Measurements from ENCODE around the gene PTDSS2.
"Not testable (repeated sequence)": the region's sequence is repeated elsewhere in the genome, so short reads cannot be mapped to it uniquely, and the experiment has no call there.

PTDSS2 gene

DNA sequence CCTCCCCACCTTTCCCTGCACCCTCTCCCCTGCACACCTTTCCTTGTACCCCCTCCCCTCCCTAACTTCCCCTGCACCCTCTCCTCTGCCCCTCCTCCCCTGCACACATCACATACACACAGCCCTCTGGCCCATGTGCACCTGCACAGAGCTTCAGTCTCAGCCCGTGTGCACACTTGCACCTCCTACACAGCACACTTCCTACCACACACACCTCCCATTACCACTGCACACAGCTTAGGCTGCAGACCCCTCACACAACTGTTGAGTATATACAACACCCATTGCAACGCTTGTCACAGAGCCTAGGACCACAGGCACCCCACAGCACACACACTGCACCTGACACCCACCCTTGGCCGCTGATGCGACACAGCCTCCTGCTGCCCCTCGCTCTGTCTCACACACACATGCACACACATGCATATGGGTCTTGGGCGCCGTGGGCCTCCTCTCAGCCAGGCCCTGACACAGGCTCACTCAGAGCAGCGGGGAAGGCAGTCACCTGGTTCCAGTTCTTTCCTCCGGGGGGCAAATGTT lies 35.7 kb upstream of the PTDSS2 start:
- DNase-seq (ENCODE audit: low read depth), result no peak

- no peak for DNase-seq (ENCODE audit: low read depth)
Measured at GRCh38 chr11:415640-416041, 34.4 kb upstream of the PTDSS2 start.

DNA sequence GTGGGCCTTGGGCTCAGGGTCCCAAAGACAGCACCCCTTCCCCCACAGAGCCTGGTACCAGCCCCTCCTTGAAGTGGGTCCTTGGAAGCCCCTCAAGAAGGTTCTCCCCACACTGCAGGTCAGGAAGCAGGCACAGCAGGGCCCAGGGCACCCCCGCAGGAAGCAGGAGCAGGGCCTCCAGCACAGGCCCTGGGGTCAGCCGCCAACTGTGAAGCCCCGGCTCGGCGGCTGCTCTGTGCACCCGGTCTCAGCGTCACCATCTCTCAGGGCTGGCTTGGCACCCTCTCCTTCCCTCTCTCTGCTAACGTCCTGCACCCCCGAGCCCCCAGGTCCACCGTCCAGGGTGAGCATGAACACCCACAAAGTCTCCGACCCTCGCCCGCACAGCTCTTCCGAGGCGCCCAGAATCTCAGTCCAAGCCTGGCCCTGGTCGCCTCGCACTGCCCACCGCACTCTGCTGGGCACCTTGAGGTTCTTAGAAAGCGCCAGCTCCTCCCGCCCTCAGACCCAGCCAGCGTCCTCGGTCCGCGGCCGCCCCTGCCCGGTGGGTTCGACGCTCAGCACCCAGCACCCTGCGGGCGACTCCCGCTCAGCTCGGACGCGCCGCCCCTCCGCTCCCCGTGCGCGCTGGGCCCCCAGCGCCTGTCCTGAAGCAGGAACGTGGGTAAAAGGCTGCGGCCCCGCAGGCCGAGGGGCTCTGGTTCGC lies 33.9 kb upstream of the PTDSS2 start:
- no peak for DNase-seq (ENCODE audit: low read depth)

DNA sequence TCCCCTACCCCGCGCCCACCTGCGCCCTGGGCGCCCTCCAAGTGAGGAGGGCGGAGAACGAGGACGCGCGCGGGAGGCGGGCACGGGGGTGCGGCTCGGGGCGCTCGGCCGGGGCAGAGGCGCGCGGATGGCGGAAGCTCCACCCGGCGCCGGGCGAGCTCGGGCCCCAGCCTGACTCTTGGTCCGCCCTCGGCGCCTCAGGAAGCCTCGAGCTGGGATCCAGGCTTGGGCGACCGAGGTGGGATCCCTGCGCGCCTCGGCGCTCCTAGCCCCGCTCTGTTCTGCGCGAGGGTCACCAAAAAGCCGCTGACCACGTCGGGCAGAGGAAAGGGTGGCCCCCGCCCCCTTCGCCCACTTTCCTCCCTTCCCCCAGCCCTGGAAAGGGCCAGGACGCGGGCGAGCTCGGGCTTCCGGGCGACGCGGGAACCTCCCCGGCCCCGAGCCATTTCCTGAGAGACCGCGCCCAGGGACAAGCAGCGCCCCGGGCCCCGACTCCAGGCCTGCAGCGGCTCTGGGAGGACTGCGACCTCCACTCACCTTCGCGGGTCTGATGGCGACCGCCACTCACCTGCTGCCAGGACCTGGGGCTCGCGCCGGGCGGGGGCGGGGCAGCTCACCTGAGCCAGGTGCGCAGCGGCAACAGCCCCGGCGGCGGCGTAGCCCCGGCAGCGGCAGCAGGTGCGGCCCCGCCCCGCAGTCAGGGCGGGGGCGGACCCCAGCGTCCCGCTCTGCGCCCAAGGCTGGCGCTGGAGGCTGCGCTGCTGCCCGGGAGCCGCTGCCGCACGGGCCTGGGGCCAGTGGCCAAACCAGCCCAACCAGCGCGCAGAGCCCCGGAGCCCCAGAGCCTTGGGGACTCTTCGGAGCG lies 33.1 kb upstream of the PTDSS2 start:
- DNase-seq (ENCODE audit: low read depth), result no peak

- DNase-seq (ENCODE audit: low read depth), result no peak
Measured at GRCh38 chr11:417652-418342, 32.3 kb upstream of the PTDSS2 start.

GRCh38 chr11:418343-419247 lies 31.5 kb upstream of the PTDSS2 start:
- no peak for DNase-seq (ENCODE audit: low read depth)

GRCh38 chr11:419248-420005 lies 30.7 kb upstream of the PTDSS2 start:
- DNase-seq (ENCODE audit: low read depth), result no peak

DNA sequence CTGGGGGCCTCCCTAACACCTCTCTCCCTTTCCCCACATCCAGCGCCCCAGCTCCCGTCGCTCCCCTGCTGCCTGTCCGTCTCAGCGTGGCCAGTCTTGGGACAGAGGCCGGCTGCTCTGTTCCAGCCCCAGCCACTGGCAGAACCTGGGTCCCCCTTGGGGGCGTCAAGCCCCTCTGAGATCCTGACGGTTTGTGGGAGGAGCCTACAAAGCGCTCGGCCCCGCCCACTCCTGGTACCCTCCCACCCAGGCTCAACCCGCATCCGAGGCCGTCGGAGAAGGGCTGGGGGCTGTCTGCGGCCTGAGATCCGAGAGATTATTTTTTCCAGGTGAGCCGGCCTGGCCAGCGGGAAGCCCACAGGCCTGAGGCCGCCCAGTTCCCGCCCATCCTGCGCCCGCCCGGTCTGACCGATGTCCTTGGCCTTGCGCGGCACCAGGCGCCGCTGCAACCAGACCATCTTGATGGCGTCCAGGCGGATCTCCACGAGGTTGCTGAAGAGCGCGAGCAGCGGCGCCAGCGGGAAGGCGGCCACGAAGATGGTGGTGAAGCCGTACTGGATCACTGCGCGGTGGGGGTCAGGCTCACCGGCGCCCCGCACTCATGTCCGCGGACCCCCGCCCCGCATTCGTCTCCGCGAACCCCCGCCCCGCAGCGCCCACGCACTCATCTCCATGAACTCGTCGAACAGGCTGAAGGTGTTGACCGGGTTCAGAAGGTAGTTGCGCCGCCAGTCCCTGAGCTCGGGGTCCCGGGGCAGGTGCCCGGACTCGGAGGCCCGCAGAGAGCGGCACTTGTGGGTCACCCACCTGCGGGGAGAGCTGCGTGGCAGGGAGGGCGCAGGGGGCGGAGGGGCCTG lies 29.8 kb upstream of the PTDSS2 start:
- DNase-seq (ENCODE audit: low read depth), result no peak

DNA sequence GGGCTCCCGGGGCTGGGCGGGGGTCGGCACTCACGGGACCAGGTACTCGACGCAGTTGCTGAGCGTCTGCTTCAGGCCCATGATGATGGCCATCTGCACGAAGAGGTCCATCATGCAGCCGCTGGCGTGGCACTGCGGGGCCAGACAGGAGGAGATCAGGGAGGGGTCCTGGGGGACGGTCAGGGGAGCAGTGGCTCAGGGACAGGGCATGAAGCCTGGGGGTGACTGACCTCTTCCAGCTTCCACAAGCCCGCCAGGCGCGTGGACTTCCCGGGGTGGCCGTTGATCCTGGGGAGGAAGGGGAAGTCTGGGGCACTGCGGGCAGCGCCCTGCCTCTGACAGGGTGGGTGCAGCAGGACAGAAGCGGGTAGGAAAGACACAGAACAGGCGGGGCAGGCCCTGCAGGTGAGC lies 29.2 kb upstream of the PTDSS2 start:
- DNase-seq (ENCODE audit: low read depth), result no peak

DNA sequence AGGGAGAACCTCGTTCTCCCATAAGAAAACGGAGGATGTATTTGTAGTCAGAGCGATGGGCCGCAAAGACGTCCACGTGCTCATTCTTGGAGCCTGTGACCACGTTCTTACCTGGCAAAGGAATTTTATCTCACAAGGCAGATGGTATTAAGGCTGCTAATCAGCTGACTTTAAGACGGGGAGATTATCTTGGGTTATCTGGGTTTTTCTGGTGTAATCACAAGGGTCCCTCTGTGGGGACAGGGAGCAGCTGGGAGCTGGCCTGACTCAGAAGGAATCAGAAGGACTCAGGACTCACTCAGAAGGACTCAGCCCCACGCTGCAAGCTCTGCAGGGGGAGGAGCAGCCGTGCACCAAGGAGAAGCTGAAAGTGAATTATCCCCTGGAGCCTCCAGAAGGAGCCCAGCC lies 27.8 kb upstream of the PTDSS2 start:
- no peak for DNase-seq (ENCODE audit: low read depth)

DNA sequence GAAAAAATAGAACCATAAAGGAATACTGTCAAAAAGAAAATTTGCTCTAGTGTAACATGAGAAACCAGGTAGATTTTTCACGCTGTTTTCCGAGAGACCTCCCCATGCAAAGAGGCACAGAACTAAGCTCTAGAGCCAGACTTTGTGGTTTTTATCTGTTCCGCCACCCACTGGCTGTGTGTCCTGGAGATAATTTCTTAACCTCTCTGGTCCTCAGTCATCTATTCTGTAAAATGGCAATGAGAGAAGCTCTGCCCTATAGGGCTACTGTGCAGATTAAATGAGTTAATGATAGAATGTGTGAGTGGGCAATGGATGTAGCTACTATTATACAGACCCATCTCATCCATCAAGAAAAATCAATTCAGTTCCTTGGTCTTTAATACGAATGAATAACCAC lies 25.8 kb upstream of the PTDSS2 start:
- no peak for DNase-seq (ENCODE audit: low read depth)

- not testable (repeated sequence) for DNase-seq (ENCODE audit: low read depth)
Measured at GRCh38 chr11:424766-425165, 25.3 kb upstream of the PTDSS2 start.

GRCh38 chr11:425301-425700 lies 24.8 kb upstream of the PTDSS2 start:
- DNase-seq (ENCODE audit: low read depth), result no peak

DNA sequence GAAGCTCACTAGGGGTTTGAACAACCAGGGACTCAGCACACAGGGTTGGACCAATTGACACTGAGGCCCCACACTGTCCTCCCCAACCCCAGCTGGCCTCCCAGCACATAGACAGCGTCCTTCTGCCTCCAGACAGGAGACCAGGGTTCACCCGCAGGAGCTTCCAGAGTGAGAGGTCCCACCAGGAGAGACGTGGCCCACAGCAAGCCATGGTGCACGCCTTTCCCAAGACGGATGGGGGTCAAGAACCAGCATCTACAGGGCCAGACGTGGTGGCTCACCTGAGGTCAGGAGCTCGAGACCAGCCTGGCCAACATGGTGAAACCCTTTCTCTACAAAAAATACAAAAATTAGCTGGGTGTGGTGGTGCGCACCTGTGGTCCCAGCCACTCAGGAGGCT lies 23.2 kb upstream of the PTDSS2 start:
- no peak for DNase-seq (ENCODE audit: low read depth)

GRCh38 chr11:428295-428694 lies 21.8 kb upstream of the PTDSS2 start:
- DNase-seq (ENCODE audit: low read depth), result no peak

DNA sequence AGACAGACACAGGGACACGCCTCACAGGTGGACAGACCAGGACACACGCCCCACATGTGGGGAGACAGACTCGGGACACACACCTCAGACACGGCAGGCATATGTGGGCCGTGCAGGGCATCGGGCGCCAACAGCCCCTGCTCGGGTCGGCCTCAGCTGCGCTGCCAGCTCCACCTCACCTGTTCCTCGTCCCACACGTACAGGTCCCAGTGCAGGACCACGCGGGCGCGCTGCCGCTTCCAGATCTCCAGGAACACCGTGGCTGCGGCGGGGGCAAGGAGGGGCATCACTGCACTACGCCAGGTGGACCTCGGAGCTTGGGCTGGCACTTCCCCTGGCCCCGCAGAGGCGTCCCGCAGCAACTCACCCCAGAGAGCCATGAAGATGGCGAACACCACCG lies 20.7 kb upstream of the PTDSS2 start:
- DNase-seq (ENCODE audit: low read depth), result no peak

- no peak for DNase-seq (ENCODE audit: low read depth)
Measured at GRCh38 chr11:429931-430456, 20.1 kb upstream of the PTDSS2 start.

DNA sequence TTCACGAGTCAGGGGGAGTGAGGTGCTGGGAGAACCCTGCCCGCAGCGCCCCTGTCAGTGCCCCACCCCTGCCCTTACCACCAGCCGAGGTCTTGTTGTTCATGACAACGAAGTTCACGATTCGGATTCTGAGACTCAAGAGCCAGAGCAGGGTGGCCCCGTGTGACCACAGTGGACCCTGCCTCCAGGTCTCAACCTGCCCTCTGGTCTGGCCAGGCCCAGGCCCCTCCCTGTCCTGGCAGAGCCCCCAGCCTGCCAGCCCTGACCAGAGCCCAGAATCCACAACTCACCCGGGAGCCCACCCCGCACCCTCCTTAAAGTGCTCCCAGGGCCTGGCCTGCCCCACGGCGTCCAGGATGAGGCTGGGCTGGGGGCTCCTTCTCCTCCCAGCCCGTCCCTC lies 18.2 kb upstream of the PTDSS2 start:
- DNase-seq (ENCODE audit: low read depth), result no peak

- DNase-seq (ENCODE audit: low read depth), result no peak
Measured at GRCh38 chr11:432501-433100, 17.5 kb upstream of the PTDSS2 start.

Measured in stimulated activated CD8-positive, alpha-beta memory T cell treated with anti-CD3 and anti-CD28 coated beads, Interleukin-15, amount 100 ng/mL, for 1 hour (primary cell).